Omental fat pad (tissue), 4 donors: ENCODE results near the gene PITPNM1. TPM values are rescaled to one million over a fixed set of nuclear protein-coding genes. Genes with fewer than 3 reads are reported as not detected.

Experiments
- ATAC-seq: fragments of 150-250 bp; one replicate; pipeline ENCODE4 v1.9.1; 2016; ENCODE audit warnings: mild to moderate bottlenecking, moderate library complexity; ENCODE audit not compliant: low FRiP score
- DNase-seq: peaks from one replicate; pipeline ENCODE4 v3.0.0-alpha.2; 2019; ENCODE audit warnings: low spot score
- total RNA-seq, 4 donors: library from RNA; depleted of rRNA; stranded (reverse); fragments of >200 nt; gene quantifications; one replicate each; pipeline ENCODE4 v1.1.0, GENCODE V29; 2016
- TF ChIP-seq, protein P1 (sequence below), 3 donors: fragments of 450-650 bp; IDR thresholded peaks; one replicate each; pipeline ENCODE4 v1.5.1; 2016 to 2017; ENCODE audit warnings: antibody characterized with exemption in 3 of 3, mild to moderate bottlenecking in 3 of 3, moderate library complexity in 2 of 3

Gene PITPNM1
- total RNA-seq, 4 donors from 2014 or later, result 15.0 to 58.2 (median 26.6) TPM

DNA sequence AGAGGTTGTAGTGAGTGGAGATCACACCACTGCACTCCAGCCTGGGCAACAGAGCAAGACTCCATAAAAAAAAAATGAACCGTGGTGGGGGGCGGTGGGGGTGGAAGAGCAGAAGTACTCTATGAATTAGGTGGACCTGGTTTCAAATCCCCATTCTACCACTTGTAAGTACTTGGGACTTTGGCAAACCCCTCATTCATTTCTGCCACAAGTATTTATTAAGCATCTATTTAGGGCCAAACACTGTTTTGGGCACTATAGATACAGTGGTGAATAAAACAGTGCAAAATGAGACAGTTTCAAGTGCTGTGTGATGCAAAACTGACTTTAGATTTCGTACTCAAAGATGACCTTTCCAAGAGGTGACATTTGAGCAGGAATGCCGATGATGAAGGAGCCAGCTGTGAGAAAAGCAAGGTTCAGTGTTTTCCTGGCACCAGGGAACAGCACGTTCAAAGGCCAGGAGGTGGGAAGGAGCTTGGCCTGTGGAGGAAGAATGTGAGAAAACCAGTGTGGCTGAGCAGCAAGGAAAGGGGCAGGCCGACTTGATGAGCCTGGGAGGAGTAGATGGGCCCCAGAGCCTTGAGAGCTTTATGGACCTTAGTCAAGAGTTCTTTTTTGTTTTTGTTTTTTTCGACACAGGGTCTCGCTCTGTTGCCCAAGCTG lies 34.7 kb downstream of the PITPNM1 start:
- TF ChIP-seq, protein P1, sequence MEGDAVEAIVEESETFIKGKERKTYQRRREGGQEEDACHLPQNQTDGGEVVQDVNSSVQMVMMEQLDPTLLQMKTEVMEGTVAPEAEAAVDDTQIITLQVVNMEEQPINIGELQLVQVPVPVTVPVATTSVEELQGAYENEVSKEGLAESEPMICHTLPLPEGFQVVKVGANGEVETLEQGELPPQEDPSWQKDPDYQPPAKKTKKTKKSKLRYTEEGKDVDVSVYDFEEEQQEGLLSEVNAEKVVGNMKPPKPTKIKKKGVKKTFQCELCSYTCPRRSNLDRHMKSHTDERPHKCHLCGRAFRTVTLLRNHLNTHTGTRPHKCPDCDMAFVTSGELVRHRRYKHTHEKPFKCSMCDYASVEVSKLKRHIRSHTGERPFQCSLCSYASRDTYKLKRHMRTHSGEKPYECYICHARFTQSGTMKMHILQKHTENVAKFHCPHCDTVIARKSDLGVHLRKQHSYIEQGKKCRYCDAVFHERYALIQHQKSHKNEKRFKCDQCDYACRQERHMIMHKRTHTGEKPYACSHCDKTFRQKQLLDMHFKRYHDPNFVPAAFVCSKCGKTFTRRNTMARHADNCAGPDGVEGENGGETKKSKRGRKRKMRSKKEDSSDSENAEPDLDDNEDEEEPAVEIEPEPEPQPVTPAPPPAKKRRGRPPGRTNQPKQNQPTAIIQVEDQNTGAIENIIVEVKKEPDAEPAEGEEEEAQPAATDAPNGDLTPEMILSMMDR (IDR thresholded peaks at IDR 0.05), result no peak
- ATAC-seq, result no peak
- DNase-seq, result no peak

DNA sequence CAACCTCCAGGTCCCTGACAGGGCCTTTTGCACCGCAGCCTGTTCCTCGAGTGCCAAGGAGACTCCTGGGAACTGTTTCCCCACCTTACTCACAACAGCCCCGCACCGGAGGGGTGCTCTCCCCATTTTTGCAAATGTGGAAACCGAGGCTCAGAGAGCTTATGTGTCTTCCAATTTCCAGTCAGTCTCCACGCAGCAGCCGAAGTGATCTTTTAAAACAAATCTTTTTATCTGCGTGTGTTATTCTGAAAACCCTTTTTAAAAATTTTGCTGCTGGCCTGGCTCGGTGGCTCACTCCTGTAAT lies 35.7 kb downstream of the PITPNM1 start:
- ATAC-seq (no peak), DNase-seq (no peak)
- TF ChIP-seq, protein P1 (IDR thresholded peaks at IDR 0.05), result no peak

DNA sequence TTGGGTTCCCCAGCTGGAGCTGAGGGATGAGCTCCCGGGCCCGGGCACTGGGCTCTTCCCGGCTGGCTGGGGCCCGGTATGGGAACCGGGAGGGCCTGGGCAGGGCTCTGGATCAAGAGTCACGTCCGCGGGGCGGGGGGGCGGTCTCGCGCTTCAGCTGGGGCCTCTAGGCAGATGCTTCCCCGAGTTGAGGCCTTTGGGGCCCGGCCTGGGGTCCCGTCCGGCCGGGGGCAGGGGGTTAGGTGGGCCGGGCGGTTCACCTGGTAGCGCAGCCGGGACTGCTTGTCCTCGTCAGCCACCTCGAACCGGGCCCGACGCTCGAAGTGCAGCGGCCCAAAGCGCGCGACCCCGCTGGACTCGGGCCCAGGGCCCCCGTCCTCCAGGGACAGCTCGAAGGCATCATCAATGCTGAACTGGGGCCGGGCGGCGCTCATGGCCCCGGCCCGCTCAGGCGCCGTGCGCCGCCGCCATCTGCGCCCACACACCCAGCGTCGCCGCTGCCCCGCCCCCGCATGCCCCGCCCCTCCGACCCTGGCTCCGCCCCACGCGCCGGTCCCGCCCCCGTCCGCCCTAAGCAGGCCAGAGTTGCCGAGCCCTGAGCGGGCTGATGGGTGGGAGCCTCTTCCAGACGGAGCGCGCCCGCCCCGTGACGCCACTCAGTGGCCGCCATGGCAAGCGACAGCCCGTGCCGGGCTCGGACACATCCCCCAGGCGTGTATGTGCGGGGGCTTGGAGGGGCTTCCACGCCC lies 36.2 kb downstream of the PITPNM1 start, which contains the start of gene TMEM134:
TMEM134 (minus strand) TSS at position 493 of the 749 bp plus-strand sequence; CDS start at position 434, 59 bp downstream.
- peak; percentile 66 for DNase-seq
- ATAC-seq, result peak; percentile 84
- TF ChIP-seq, protein P1 (IDR thresholded peaks at IDR 0.05), result no peak

DNA sequence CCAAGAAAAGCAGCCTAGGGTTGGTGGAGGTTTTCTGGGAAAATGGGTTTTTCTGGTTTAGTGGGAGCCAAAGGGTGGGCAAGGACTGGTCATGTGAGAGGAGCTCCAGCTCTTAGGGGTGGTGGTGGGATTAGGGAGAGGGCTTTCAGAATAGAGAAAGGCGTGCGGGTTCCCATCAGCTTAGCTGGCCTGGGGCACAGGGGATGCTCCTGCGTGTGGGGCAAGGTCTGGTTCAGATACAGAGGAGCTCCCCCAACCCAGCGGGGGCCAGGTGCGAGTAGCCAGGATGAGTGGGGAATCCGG lies 36.8 kb downstream of the PITPNM1 start:
- no peak for DNase-seq
- TF ChIP-seq, protein P1 (IDR thresholded peaks at IDR 0.05), result no peak
- no peak for ATAC-seq

DNA sequence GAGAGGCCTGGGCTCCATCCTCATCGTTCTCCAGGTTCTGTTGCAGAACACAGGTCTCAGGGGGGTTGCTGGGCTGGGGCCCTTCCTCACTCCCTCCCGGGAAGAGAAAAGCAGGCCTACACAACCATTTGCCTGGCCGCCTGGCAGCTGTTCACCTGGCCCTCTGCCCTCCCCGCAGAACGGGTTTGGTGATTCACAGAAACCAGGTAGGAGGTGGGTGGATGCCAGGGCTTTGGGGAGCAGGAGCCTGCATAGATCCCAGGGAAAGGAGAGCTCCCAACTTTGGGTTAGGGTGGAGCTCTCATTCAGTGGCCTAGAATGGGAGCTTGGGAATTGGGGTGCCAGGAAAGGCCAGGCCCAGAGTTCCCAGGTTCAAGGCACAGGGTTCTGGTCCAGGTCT lies 37.1 kb downstream of the PITPNM1 start:
- peak; percentile 35 for ATAC-seq
- TF ChIP-seq, protein P1 (IDR thresholded peaks at IDR 0.05), result no peak
- DNase-seq, result peak; percentile 45

DNA sequence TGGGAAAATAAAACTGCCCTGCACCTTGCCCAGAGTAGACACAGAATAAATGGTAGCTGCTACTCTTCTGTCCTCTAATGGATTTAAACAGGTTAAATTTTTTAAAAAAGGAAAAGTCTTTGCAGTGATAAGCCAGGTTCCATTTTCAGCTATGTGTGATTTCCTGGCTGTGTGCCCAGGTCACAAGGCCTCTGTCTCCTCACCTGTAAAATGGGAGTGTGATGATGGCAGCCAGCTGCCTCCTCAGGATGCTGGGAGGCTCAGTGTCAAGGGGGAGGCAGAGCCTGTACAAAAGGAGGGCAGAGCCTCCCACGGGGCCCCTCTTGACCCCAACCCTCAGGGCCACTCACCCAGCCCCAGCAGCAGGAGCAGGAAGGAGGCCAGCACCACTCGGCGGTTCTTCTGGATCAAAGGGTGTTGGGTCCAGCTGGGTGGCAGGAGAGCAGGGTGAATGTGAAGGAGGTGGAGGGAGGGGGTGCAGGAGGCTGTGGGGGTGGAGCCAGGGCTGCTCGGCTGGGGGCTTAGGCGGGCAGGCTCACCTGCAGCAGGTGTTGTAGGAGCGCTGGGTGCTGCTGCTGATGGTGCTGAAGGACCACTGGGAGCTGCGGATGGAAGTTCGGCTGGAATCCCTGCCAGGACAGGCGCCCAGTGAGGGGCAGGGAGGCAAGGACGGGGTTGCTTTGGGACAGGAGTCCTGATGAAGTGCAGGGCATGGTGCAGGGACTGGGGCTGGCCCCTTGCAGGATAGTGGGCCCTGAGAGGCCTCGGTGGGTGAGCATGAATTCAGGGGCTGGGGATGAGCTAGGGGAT lies 38.0 kb downstream of the PITPNM1 start:
- no peak for ATAC-seq
- DNase-seq, result no peak
- TF ChIP-seq, protein P1 (IDR thresholded peaks at IDR 0.05), result no peak
